GM10847 (cell line): ENCODE data around the gene ELF5.

Experiments
- POLR2A ChIP-seq: IDR thresholded peaks from 2 replicates; pipeline ENCODE4 v1.6.1; 2011; ENCODE audit not compliant: insufficient read length; ENCODE audit errors: extremely low read depth

The ELF5 gene

DNA sequence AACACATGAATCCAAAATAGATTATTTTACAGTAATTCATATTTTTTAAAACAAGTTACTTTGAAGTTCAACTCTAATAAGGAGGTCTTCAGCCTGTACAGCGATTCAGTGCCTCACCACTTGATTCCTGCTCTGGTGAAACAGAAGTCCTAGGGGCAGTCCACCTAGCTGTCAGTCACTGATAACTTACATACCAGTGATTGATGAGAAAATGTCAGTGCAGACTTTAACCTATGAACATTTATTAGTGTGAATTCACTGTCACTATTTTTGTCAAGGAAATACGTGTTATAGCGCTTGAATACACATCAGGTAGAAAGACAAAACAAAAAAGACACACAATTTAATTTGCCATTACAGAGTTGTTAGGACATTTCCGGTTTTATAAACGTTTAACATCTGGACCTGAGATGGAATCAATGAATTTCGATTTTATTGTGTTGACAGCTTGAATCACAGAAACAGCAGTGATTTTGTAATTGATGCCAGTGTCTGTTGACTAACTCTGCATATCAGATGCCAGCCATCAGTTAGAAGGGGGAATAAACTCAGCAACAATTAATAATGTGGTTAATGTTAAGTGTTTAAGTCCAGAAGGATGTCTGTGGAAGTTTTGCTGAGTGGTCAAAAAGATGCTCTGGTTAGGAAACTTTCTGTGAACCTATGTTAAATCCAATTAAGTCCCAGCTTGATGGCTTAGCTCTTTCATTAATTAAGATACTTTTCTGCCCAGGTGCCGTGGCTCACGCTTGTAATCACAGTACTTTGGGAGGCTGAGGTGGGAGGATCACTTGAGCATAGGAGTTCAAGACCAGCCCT is 34.5 kb downstream of the ELF5 start:
- TF ChIP-seq POLR2A: no peak

DNA sequence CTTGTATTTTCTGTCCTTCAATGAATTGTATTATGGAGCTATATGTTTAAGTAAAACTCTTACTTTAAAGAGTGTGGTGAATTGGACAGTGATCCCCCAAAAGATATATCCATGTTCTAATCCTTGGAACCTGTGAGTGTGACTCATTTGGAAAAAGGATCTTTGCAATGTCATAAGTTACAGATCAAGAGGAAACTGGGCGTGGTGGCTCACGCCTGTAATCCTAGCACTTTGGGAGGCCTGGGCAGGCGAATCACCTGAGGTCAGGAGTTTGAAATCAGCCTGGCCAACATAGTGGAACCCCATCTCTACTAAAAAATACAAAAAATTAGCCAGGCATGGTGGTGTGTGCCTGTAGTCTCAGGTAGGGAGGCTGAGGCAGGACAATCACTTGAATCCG is 36.7 kb downstream of the ELF5 start:
- no peak for TF ChIP-seq POLR2A

DNA sequence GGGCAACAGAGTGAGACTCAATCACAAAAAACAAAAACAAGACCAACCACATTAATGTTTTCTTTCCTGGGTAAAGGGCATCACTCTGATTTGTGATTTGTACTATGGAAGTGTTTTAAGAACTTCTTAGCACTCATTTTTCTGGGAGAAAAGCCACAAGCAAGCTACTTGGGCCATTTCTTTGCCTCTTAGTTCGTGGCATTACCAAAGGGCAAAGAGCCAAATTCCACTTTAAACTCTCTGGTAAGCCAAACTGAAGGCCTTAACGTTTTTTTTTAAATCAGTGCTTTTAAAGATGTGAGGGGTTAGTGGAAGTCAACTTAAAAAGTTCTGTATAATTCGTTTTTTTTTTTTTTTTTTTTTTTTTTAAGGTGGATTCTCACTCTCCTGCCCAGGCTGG is 37.9 kb downstream of the ELF5 start:
- no peak for TF ChIP-seq POLR2A

DNA sequence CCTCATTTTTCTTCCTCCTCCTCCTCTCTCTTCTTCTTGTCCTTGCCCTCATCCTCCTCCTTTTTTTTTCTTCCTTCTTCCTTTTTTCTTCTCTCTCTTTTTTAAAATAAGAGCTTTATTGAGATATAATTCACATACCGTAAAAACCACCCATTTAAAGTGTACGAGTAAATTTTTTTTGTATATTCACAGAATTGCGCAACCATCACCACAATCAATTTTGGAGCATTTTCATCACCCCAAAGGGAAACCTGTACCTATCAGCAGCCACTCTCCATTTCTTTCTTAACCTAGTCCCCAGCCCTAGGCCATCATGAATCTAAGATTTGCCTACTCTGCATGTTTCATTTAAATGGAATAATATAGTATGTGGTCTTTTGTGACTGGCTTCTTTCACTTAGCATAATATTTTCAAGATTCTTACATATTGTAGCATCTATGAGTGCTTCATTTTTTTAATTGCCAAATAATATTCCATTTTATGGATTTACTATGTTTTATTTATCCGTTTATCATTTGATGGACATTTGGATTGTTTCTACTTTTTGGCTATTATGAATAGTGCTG is 39.9 kb downstream of the ELF5 start:
- TF ChIP-seq POLR2A: no peak

DNA sequence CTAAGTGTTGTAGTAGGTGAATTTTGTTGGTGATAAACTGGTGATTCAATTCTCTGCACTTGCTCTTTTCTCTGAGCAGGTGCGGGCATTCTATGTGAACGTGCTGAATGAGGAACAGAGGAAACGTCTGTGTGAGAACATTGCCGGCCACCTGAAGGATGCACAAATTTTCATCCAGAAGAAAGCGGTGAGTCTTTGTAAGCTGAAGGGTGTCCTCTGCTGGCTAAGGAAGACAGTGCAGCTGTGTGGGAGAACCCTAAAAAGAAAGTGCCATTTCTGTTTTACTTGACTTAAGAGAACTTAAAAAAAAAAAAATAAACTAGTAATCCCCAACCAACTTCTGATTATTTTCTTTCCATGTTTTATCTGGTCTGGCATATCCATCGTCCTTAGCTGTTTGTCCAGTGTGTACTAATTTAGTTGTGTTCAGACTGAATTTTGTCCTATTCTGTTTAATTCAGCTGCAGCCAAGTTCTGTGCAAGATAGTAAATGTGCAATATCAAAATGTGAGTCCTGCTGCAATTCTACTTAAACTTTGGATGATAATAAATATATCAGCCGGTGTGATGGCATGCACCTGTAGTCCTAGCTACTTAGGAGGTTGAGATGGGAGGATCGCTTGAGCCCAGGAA is 45.3 kb downstream of the ELF5 start:
- no peak for TF ChIP-seq POLR2A

DNA sequence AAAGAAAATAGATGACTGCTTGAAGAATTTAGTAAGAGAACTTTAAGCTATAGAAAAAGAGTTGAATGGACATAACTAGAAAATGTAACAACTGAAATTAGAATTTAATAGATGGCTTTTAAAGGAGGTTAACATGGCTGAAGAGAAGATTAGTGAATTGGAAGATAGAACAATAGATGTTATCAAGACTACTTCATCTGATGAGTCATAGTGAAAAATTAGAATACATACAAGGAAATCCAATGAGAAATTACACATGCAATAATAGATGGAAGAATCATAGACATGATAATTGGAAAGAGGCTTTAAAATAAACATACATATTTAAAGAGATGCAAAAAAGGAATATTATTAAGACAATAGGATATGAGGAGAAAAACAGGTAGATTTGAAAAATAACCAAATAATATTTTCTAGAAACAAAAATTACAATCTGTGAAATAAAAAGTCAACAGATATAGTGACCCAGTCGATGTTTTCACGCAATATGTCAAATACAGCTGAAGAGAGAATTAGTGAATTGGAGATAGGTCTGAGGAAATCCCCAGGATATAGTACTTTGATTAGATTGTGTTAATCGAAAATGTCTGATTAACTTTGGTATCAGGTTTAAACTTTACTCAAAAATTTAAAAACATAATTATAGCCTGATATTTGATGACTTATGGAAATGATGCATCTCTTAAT is 46.6 kb downstream of the ELF5 start:
- no peak for TF ChIP-seq POLR2A

DNA sequence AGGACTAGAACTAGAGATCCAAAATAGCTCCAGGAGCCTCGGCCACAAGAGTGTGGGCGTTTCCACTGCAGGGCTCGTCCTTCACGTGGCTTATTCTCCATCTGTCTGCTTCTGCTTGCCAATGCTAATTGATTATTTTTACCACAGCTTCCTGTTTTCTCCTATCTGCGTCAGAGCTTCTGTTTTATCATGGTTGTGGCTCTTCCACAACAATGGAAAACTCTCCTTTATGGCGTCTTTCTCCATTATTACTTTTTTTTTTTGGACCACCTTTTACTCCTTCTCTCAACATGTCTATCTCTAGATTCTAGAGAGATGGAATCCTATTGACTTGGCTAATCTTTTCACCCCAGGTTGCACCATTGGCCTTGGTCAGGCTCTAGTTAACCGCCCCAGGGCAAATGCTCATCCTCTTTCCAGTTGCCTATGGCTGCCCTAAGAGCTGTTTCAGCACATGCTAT is 49.0 kb downstream of the ELF5 start:
- no peak for TF ChIP-seq POLR2A

DNA sequence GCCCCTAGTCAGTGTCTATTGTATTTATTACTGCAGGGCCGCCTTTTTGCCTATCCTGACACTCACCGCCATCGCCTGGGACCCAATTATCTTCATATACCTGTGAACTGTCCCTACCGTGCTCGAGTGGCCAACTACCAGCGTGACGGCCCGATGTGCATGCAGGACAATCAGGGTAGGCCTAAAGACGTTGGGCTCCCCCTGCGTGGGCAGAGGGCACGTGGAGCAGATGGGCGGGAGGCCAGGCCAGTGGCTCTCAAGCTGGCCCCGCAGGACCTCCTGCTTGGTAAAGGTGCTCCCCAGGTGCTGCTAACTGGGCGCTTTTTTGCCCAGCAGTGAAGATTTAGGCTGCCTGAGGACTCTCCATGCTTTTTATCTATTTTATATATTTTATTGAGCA is 52.4 kb downstream of the ELF5 start:
- TF ChIP-seq POLR2A: no peak

DNA sequence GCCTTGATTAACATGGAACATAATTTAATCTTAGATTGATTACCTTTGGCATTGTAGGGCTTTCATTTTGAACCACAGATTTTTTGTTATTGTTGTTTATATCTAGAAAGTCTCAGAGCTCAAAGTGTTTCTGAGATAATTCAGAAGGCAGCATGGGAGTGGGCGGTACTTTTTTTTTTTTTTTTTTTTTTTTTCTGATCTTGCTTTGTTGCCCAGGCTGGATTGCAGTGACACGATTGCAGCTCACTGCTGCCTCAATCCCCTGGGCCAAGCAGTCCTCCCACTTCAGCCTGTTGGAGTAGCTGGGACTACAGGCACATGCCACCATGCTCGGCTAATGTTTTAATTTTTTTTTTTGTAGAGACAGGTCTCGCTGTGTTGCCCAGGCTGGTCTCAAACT is 53.3 kb downstream of the ELF5 start:
- TF ChIP-seq POLR2A: no peak

DNA sequence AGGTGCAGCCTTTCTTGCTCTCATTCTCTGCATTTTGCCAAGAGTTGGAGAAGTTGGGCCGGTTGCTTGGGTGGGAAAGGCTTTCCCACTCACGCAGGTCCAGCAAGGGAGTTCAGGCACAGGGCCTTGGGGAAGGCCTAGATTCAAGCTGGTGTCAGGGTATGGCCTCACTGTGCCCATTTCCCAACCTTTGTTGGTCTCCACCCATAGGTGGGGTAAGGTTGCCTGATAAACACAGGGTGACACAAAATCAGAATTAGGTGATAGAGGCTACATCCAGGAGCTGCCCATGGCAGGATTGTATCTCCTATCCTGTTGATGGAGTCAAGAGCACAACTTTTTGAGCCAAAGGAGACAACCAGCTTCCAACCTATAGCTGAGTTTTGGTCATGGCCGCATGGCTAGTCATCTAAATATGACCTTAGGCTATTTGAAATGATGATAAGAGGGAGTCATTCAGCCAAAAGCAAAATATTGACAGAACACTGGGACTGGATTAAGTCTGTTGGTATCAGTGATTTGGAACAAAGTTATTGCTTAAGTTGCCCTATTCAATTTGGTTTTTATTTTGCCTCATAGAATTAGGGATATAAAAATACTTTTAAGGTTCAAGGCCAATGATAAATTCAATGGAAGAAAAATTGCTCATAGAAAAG is 54.0 kb downstream of the ELF5 start:
- no peak for TF ChIP-seq POLR2A

DNA sequence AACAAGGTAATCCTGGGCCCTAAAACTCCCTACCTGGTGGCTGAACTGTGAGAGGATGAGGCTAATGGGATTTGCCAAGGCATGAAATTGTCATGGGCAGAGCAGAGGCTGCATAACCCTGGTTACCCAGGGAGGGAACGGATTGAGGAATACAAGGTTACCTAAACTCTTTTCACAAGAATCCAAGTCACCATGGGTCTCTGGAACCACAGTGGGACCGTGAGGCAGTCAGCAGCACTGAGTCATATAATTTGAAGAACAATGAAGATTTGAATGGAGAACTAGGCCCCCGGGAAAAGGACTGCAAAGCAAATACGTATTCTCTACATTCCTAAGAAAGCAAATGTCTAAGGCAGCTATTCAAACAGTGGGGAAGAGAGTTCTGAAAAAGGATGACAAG is 55.1 kb downstream of the ELF5 start:
- TF ChIP-seq POLR2A: no peak

DNA sequence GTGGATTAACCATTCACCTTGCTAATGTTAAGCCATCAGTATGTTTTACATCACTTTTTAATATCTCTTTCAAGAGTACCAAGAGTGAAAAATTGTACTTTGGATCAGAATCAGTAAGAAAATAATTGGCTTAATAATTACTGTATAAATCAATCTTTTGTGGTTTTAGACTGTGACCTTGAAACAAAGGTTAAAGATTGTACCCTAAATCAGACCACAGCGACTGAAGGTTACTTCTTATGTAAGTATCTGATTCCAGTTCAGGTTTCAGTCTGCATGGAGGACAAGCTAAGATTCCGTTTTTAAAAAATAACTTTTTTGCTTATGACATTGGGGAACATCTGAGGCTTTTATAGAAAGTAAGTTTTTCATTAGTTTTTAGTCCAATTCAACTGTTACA is 56.0 kb downstream of the ELF5 start:
- no peak for TF ChIP-seq POLR2A

DNA sequence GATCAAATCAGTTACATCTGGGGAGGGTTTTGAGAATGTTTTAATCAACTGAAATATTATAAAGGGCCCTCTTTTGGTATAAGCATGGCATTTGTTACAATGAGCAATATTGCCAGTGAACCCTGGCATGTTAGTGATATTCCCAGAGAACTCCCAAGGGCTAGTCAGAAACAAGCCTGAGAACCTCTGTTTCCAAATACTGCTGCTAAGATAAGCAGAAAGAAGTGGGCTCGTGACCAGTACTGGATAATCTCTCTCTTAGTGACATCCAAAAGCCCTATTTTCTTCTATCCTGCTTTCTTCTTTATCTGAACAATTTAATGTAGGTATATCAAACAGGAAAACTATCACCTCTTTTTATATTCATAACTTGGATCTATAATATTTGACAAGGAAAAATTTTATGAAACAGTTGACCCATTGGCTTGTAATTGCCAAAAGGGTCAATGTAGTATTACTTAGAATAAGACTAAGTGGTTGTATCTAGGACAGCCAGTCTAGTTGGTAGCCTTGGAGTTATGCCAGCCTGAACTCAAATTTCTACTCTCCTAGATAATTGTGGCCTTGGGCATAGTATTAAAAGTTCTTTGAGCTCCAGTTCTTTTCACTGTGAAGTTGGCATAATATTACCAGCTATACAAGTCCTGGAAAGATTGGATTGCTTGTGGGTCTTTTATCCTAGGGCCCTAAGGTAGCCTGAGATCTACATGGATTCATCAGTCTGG is 59.1 kb downstream of the ELF5 start:
- no peak for TF ChIP-seq POLR2A

DNA sequence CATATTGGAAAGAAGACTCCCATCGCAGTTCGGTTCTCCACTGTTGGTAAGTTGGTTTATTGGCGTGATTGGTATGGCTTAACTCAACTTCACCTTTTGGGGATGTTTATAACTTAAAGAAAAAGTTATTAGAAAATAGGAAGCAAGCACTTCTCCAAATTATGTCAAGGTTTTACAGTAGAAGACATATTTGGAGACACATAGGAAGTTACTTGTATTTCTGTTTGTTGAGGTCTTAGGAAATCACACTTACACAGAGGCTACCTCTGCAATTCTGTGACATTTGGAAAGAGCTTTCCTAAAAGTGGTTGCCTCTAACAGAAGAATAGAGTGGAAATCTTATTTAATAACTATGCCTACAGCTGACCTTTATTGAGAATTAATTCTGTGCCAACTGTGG is 62.5 kb downstream of the ELF5 start:
- TF ChIP-seq POLR2A: no peak

DNA sequence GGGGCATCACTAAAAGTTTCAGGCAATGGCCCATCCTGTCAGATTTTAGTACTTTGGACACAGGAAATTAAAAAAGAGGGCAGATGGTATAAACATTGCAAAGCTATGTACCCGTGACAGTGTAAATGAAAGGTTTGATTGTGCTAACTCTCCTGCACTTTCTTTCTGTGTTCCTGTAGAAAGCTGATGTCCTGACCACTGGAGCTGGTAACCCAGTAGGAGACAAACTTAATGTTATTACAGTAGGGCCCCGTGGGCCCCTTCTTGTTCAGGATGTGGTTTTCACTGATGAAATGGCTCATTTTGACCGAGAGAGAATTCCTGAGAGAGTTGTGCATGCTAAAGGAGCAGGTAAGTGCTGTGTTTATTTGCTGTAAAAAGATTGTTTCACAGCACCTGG is 64.6 kb downstream of the ELF5 start:
- no peak for TF ChIP-seq POLR2A
